ENCODE data around the gene JARID2. TPM values are rescaled to one million over a fixed set of nuclear protein-coding genes. Genes with fewer than 3 reads are reported as not detected.

Gene JARID2
- total RNA-seq, 1 donor = 9.1 TPM

GRCh38 chr6:15218401-15218800, 27.5 kb upstream of the JARID2 start:
- TF ChIP-seq CTCF (IDR thresholded peaks at IDR 0.05; ENCODE audit: insufficient read depth, low read depth, low read length) = no peak
- no peak for DNase-seq (ENCODE audit: low read depth)
- H3K4me3 ChIP-seq (ENCODE audit: low read depth, low read length) = no peak overlapping the region

GRCh38 chr6:15220062-15220461, 25.8 kb upstream of the JARID2 start:
- no peak for TF ChIP-seq CTCF (IDR thresholded peaks at IDR 0.05; ENCODE audit: insufficient read depth, low read depth, low read length)
- no peak overlapping the region for H3K4me3 ChIP-seq (ENCODE audit: low read depth, low read length)

GRCh38 chr6:15227827-15228318, 18.0 kb upstream of the JARID2 start:
- TF ChIP-seq CTCF (IDR thresholded peaks at IDR 0.05; ENCODE audit: insufficient read depth, low read depth, low read length) = no peak
- no peak for DNase-seq (ENCODE audit: low read depth)
- no peak overlapping the region for H3K4me3 ChIP-seq (ENCODE audit: low read depth, low read length)

More at GRCh38 chr6:15220062-15220461, 25.8 kb upstream of the JARID2 start:
- no peak for DNase-seq (ENCODE audit: low read depth)

GRCh38 chr6:15230827-15231226, 15.0 kb upstream of the JARID2 start:
- DNase-seq (ENCODE audit: low read depth) = no peak
- no peak overlapping the region for H3K4me3 ChIP-seq (ENCODE audit: low read depth, low read length)
- no peak for TF ChIP-seq CTCF (IDR thresholded peaks at IDR 0.05; ENCODE audit: insufficient read depth, low read depth, low read length)

GRCh38 chr6:15232836-15233510, 12.9 kb upstream of the JARID2 start:
- DNase-seq (ENCODE audit: low read depth) = no peak
- TF ChIP-seq CTCF (IDR thresholded peaks at IDR 0.05; ENCODE audit: insufficient read depth, low read depth, low read length) = no peak

GRCh38 chr6:15234068-15234758, 11.7 kb upstream of the JARID2 start:
- DNase-seq (ENCODE audit: low read depth) = no peak
- TF ChIP-seq CTCF (IDR thresholded peaks at IDR 0.05; ENCODE audit: insufficient read depth, low read depth, low read length) = no peak
- no peak overlapping the region for H3K4me3 ChIP-seq (ENCODE audit: low read depth, low read length)

More at GRCh38 chr6:15232836-15233510, 12.9 kb upstream of the JARID2 start:
- no peak overlapping the region for H3K4me3 ChIP-seq (ENCODE audit: low read depth, low read length)
